Ishikawa (cell line): Measurements from ENCODE around the gene SLC24A3.

Experiments
- CEBPB ChIP-seq: IDR thresholded peaks from 2 replicates; pipeline ENCODE4 v1.6.1; 2012
- CREB1 ChIP-seq: IDR thresholded peaks from 2 replicates; pipeline ENCODE4 v1.6.1; 2012; ENCODE audit warnings: low read depth
- EGR1 ChIP-seq: IDR thresholded peaks from 2 replicates; pipeline ENCODE4 v1.6.1; 2012
- EP300 ChIP-seq: IDR thresholded peaks from 2 replicates; pipeline ENCODE4 v1.6.1; 2012; ENCODE audit warnings: borderline replicate concordance
- MAX ChIP-seq: IDR thresholded peaks from 2 replicates; pipeline ENCODE4 v1.6.1; 2012
- RAD21 ChIP-seq: IDR thresholded peaks from 2 replicates; pipeline ENCODE4 v1.6.1; 2012; ENCODE audit warnings: low read depth
- REST ChIP-seq: IDR thresholded peaks from 2 replicates; pipeline ENCODE4 v1.6.1; 2012; ENCODE audit warnings: low read depth, mild to moderate bottlenecking
- TAF1 ChIP-seq: IDR thresholded peaks from 2 replicates; pipeline ENCODE4 v1.6.1; 2012; ENCODE audit warnings: low read depth, mild to moderate bottlenecking
- TCF12 ChIP-seq: IDR thresholded peaks from 2 replicates; pipeline ENCODE4 v1.6.1; 2012; ENCODE audit warnings: low read depth
- TEAD4 ChIP-seq: IDR thresholded peaks from 2 replicates; pipeline ENCODE4 v1.6.1; 2012
- USF1 ChIP-seq: IDR thresholded peaks from 2 replicates; pipeline ENCODE4 v1.6.1; 2012
- YY1 ChIP-seq: IDR thresholded peaks from 2 replicates; pipeline ENCODE4 v1.6.1; 2012; ENCODE audit warnings: low read depth
- ZBTB7A ChIP-seq: IDR thresholded peaks from 2 replicates; pipeline ENCODE4 v1.6.1; 2012; ENCODE audit warnings: low read depth

- TF ChIP-seq EP300 = no peak
- no peak for TF ChIP-seq RAD21
- TF ChIP-seq TCF12 = no peak
- no peak for TF ChIP-seq TAF1
- no peak for TF ChIP-seq CEBPB
- TF ChIP-seq CREB1 = no peak
- no peak for TF ChIP-seq REST
- no peak for TF ChIP-seq ZBTB7A
- TF ChIP-seq MAX = no peak
- TF ChIP-seq EGR1 = no peak
- TF ChIP-seq YY1 = no peak
- TF ChIP-seq TEAD4 = no peak
- TF ChIP-seq USF1 = no peak
Measured at GRCh38 chr20:19723051-19723450, 510.6 kb downstream of the SLC24A3 start.
